ENCODE results near the gene TNFRSF1A. TPM values are rescaled to one million over a fixed set of nuclear protein-coding genes. Genes with fewer than 3 reads are reported as not detected.
A peak's percentile ranks its signal among the peaks of the same experiment; 100 is the strongest.

TNFRSF1A gene
- total RNA-seq, 4 donors from 2014 or later = 121 to 190 (median 134) TPM

GRCh38 chr12:6382371-6382770 is 40.5 kb upstream of the TNFRSF1A start:
- Histone ChIP-seq H3K27ac (peak overlapping the region in 3 of 4 donors; percentile 94 to 98 (median 97)), H3K9me3 (no peaks in the 10 kb centered on the region), H3K4me3 (no peak overlapping the region), H3K27me3 (no peaks in the 10 kb centered on the region), H3K4me1 (peaks cover 52 to 87% (median 69%) of the 10 kb centered on the region in 3 donors), H3K36me3 (peaks cover 3 to 17% (median 4%) of the 10 kb centered on the region in 3 donors)
- intact Hi-C loops (cut with DNase I) = no loop called here
- DNase-seq = no peak
- 85 to 89% methylated on average over 6 to 7 of the region's 7 CpGs for WGBS, 2 donors
- TF ChIP-seq CTCF (IDR thresholded peaks at IDR 0.05) (no peak), POLR2A (IDR thresholded peaks at IDR 0.05) (no peak)

- H3K4me3 ChIP-seq = no peak overlapping the region
- intact Hi-C loops (cut with DNase I) = no loop called here
- 50 to 58% methylated on average over 13 to 14 of the region's 14 CpGs for WGBS, 2 donors
- peaks cover 61 to 87% (median 71%) of the 10 kb centered on the region in 3 donors for H3K4me1 ChIP-seq
- DNase-seq = no peak
- no peaks in the 10 kb centered on the region for H3K9me3 ChIP-seq
- H3K27me3 ChIP-seq = no peaks in the 10 kb centered on the region
- no peak for TF ChIP-seq POLR2A (IDR thresholded peaks at IDR 0.05)
- TF ChIP-seq CTCF (IDR thresholded peaks at IDR 0.05) = no peak
- H3K36me3 ChIP-seq = no peaks in the 10 kb centered on the region
- peak overlapping the region; percentile 31 to 63 (median 48) for H3K27ac ChIP-seq
Measured at GRCh38 chr12:6380141-6381121, 38.6 kb upstream of the TNFRSF1A start.

GRCh38 chr12:6378709-6379472 is 37.0 kb upstream of the TNFRSF1A start:
- Histone ChIP-seq H3K9me3 (no peaks in the 10 kb centered on the region), H3K27me3 (no peaks in the 10 kb centered on the region), H3K4me1 (peaks cover 54 to 89% (median 66%) of the 10 kb centered on the region in 3 donors), H3K4me3 (no peak overlapping the region), H3K27ac (peak overlapping the region; percentile 91 to 95 (median 93)), H3K36me3 (no peaks in the 10 kb centered on the region)
- intact Hi-C loops (cut with DNase I) = loop anchor here (5.0 kb wide), 1 partner anchor 42 kb away; no protein-coding TSS in a partner anchor
- DNase-seq = no peak
- no peak for TF ChIP-seq POLR2A (IDR thresholded peaks at IDR 0.05)
- no peak for TF ChIP-seq CTCF (IDR thresholded peaks at IDR 0.05)
- 71 to 85% methylated on average over 11 to 12 of the region's 13 CpGs for WGBS, 2 donors

GRCh38 chr12:6377667-6377994 is 35.8 kb upstream of the TNFRSF1A start:
- intact Hi-C loops (cut with DNase I) = loop anchor here (5.0 kb wide), 1 partner anchor 40 kb away; no protein-coding TSS in a partner anchor
- no peak for DNase-seq
- H3K27me3 ChIP-seq = no peaks in the 10 kb centered on the region
- peak overlapping the region; percentile 91 to 95 (median 93) for H3K27ac ChIP-seq
- no peaks in the 10 kb centered on the region for H3K9me3 ChIP-seq
- no peaks in the 10 kb centered on the region for H3K36me3 ChIP-seq
- TF ChIP-seq CTCF (IDR thresholded peaks at IDR 0.05) = no peak
- peak in 2 of 4 donors; percentile 11 to 64 for TF ChIP-seq POLR2A (IDR thresholded peaks at IDR 0.05)
- WGBS, 2 donors = 11 to 43% methylated on average over 4 of the region's 4 CpGs
- H3K4me3 ChIP-seq = peak overlapping the region in 1 of 4 donors; percentile 64
- H3K4me1 ChIP-seq = peaks cover 42 to 89% (median 57%) of the 10 kb centered on the region in 3 donors

Data from esophagus squamous epithelium (tissue), 5 donors.